Right ventricle myocardium superior (tissue), 1 donor: Measurements from ENCODE around the gene BRSK1. TPM values are rescaled to one million over a fixed set of nuclear protein-coding genes. Genes with fewer than 3 reads are reported as not detected.
A peak's percentile ranks its signal among the peaks of the same experiment; 100 is the strongest.

Experiments
- ATAC-seq: fragments of 200-7000 bp; cut with Tn5 transposase; one replicate; pipeline ENCODE4 v1.9.1; 2020; ENCODE audit warnings: mild to moderate bottlenecking; ENCODE audit not compliant: poor library complexity
- DNase-seq: peaks from one replicate; pipeline ENCODE4 v3.0.0-alpha.2; 2020
- intact Hi-C: fragments of 100-400 bp; cut with DNase I; formaldehyde crosslinking; loops from one replicate; pipeline ENCODE4 v1.11.2; 2022
- total RNA-seq: library from RNA; stranded (reverse); fragmentation: NEBNext Ultra II Directional; extraction: Animal tissue kit (Norgen Biotek cat#: 25700); gene quantifications from one replicate; pipeline ENCODE4 v1.2.1, GENCODE V29; 2021
- donor health status: DM: no; HTN: yes; CAD: no; lungs with severe emphysema.

The BRSK1 gene
- total RNA-seq, 1 donor from 2014 or later, result 1.6 TPM

DNA sequence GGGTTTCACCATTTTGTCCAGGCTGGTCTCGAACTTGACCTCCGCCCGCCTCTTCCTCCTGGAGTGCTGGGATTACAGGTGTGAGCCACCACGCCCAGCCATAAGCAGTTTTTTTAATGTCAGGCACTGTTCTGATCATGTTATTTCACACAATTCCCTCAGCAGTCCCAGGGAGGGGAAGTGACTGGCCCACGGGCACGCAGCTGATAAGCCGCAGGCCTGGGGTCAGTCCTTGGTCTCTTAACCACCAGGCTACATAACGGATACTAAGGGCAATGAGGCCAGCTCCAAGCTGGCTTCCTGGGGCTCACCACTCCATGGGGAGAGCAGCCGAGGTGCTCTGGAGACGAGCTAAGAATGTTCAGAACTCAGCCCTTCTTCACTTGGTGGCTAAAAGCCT lies 13.5 kb downstream of the BRSK1 start:
- ATAC-seq (no peak), DNase-seq (no peak)
- intact Hi-C loops, result no loop called here

DNA sequence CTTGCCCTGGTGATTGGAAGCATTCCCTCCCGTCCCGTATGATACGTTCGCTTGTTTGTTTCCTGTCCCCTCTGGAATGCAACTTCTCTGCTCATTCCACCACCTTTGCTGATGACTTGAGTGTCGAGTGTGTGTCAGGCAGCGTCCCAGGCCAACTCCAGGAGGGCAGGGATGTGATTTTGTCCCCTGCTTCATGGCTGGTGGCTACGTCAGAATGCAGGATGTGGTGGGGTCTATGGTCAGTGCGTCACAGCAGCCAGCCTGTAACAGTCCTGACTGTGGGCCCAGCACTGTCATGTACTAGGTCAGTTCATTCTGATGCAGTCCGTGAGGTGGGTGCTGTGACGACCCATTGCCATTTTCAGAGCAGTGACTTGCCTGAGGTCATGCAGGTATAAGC lies 16.2 kb downstream of the BRSK1 start:
- intact Hi-C loops, result loop anchor here (5.0 kb wide), 1 partner anchor 82 kb away; the partner anchor contains the start of gene TMEM238
- no peak for ATAC-seq
- DNase-seq, result no peak

DNA sequence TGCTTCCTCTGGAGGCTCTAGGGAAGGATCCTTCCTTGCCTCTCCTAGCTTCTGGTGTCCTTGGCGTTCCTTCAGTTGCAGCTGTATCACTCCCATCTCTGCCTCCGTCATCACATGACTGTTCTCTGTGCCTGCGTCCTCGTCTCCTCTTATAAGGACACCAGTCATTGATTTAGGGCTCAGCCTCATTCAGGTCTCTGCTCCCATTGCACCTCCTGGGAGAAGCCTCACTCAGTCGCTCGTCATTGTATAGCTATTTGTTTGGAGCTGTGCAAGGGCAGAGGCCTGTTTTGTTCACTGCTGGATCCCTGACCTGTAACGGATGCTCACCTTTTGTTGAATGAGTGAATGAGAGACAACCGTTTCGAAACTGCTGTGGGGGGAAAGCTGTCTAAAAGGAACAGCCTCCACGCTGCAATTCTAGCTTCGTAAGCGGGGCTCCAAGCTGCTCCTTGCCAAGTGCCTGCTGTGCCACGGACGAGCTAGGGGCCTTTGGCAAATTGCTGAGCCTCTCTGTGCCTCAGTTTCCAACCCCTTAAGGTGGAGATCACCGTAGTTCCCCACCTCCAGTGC lies 17.2 kb downstream of the BRSK1 start:
- DNase-seq, result no peak
- intact Hi-C loops, result loop anchor here (5.0 kb wide), 1 partner anchor 81 kb away; the partner anchor contains the start of gene TMEM238
- no peak for ATAC-seq

DNA sequence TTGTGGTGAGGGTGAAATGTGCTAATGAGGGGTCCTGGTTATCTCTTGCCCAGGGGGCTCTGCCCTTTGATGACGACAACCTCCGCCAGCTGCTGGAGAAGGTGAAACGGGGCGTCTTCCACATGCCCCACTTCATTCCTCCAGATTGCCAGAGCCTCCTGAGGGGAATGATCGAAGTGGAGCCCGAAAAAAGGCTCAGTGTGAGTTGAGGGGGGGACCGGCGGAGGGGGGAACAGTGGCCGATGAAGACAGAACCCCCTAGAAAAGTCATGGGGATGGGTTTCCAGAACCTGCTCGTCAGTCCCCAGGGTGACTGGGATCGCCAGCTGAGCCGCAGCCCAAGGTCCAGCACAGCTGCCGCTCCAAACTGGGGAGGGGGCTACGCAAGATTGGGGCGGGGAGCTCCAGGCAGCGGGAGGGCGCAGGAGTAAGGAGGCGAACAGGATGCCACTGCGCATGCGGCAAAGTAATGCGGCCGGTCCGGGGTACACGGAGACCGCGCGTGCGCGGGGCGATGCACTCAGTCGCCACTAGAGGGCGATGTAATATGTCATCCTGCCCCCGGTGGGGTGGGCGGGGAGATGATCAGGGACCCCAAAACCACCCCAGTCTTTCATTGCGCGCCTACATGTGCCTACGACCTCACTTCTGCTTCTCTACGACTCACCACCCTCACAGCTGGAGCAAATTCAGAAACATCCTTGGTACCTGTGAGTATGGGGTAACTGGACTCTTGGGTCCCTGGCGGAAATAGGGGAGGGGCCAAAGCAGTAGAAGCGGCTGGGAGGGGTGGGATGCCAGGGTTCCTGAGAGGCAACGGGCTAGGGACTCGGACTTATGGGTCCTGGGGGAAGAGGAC lies 17.9 kb downstream of the BRSK1 start:
- DNase-seq (peak; percentile 93), ATAC-seq (peak; percentile 89)
- intact Hi-C loops, result loop anchor here (5.0 kb wide), 1 partner anchor 81 kb away; the partner anchor contains the start of gene TMEM238

DNA sequence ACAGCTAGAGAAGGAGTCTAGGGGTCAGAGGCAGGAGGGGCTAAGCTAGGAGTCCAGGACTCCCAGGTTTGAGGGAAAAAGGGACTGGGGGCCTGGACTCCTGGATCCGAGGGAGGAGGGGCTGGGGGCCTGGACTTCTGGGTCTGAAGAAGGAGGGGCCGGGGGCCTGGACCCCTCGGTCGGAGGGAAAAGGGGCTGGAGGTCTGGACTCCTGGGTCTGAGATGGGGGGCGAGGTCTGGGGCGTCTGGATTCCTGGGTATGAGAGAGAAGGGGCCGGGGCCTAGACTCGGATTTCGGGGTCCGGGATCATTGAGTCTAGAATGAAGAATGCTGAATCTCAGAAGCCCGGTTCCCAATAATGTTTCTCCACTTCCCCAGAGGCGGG lies 18.5 kb downstream of the BRSK1 start:
- intact Hi-C loops, result loop anchor here (5.0 kb wide), 1 partner anchor 80 kb away; the partner anchor contains the start of gene TMEM238
- no peak for ATAC-seq

DNA sequence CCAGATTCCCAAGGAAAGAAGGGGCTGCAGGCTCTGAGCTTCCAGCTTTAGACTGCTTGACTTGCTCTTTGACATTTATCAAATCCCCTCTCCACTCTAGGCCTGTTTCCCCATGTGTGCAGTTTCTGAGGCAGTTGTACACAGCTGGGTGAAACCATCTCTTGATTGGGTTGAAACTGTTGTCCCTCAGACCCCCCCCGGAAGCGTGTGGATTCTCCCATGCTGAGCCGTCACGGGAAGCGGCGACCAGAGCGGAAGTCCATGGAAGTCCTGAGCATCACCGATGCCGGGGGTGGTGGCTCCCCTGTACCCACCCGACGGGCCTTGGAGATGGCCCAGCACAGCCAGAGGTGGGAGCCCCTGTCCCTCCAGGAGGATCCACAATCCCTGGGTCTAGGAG lies 19.7 kb downstream of the BRSK1 start:
- ATAC-seq (no peak), DNase-seq (no peak)
- intact Hi-C loops, result loop anchor here (5.0 kb wide), 1 partner anchor 79 kb away; the partner anchor contains the start of gene TMEM238

More for the DNA sequence above, 18.5 kb downstream of the BRSK1 start:
- DNase-seq, result no peak

DNA sequence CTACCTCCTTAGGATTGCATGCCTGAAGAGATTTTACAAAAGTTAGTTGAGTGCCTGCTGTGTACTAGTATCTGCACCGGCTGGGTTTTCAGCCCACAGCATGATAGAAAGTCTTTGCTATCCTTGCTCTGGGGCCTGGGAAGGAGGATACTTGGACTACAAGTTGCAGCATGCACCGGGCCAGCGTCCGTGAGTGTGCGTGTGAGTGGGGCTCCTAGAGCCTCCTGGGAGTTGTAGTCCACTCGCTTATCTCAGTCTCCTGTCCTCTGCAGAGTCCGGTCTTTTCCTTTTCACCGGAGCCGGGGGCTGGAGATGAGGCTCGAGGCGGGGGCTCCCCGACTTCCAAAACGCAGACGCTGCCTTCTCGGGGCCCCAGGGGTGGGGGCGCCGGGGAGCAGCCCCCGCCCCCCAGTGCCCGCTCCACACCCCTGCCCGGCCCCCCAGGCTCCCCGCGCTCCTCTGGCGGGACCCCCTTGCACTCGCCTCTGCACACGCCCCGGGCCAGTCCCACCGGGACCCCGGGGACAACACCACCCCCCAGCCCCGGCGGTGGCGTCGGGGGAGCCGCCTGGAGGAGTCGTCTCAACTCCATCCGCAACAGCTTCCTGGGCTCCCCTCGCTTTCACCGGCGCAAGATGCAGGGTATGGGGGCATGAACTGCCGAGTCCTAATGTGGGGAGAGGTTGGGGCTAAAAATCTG lies 20.6 kb downstream of the BRSK1 start:
- ATAC-seq (peak; percentile 33), DNase-seq (no peak)
- intact Hi-C loops, result loop anchor here (5.0 kb wide), 1 partner anchor 78 kb away; the partner anchor contains the start of gene TMEM238

DNA sequence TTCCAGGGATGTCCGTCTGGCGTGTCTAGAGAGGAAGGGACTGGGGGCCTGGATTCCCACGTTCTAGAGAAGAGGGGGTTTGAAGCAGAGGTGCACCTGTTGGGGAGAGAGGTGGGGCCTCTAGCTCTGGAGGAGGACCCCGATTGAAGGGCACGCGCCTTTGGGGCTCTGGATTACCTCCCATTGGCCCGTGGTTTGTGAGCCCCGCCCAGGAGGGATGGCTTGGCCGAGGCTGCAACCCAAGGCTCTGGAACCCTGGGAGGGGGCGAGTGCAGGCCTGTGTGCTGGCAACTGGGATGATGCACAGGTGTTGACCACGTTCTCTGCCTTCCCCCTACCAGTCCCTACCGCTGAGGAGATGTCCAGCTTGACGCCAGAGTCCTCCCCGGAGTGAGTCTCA lies 21.2 kb downstream of the BRSK1 start:
- intact Hi-C loops, result loop anchor here (5.0 kb wide), 1 partner anchor 77 kb away; the partner anchor contains the start of gene TMEM238
- DNase-seq (no peak), ATAC-seq (no peak)

DNA sequence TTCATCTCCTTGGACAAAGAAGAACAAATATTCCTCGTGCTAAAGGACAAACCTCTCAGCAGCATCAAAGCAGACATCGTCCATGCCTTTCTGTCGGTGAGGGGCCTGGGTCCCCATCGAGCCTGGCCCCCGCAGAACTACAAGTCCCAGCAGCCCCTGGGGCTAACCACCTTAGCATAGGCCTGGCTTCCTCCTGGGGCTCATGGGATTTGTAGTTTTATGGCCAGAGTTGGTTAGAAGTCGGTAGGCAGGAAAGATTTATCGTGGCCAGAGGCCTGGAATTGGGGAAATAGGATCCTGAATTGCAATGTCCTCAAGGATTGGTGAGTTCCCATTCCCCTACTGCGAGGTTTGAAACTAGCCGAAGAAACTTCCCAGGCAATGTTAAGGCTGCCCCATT lies 21.7 kb downstream of the BRSK1 start:
- intact Hi-C loops, result no loop called here
- DNase-seq (no peak), ATAC-seq (peak; percentile 67)

DNA sequence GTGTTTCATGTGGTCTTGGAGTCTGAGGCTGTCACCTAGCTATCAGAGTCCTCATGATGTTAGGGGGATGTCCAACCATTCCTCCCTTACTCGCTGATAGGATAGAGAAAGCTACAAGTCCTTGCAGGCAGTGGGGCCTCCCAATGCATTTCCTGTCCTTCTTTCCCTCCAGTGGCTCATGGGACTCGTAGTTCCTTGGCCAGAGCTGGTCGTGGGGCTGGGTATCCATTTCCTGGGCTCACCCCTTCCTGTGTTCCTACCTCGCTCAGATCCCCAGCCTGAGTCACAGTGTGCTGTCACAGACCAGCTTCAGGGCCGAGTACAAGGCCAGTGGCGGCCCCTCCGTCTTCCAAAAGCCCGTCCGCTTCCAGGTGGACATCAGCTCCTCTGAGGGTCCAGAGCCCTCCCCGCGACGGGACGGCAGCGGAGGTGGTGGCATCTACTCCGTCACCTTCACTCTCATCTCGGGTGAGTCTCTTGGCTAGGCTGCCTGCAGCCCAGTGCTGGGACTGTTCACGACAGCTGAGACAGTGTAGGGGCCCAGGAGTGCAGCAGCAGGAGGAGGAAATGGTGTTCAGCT lies 22.3 kb downstream of the BRSK1 start:
- no peak for ATAC-seq
- no peak for DNase-seq
- intact Hi-C loops, result no loop called here

DNA sequence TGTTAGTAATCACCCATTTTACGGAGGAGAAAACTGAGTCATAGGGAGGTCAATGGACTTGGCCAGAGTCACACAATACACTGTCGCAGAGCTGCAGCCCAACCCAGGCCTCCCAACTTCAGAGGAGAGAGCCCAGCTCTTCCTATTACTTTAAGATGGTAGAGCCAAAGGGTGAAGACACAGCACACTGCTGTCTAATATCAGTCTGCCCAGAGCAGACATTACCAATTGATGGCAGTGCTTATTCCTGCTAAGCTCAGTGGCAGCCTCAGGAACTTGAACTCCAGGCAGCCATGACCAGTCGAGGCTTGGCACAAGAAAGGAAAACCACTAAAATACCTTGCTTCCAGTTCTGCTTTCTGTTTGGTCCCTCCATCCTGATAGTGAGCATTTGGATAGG lies 22.9 kb downstream of the BRSK1 start:
- ATAC-seq, result no peak

DNA sequence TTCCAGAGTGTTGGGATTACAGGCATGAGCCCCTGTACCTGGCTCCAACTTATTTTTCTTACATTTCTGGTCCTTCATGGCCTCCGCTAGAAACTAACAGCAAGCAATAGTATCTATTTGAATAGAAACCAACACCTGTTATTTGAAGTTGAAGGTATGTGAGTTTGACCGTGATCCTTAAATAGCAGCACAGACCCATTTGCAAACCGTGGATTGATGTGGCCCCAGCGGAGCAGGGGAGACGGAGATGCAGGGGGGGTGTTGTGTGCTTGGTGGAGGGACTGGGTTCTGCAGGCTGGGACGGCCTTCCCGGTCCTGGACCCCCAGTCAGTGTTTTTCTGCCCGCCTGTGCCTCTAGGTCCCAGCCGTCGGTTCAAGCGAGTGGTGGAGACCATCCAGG lies 24.5 kb downstream of the BRSK1 start:
- ATAC-seq (no peak), DNase-seq (no peak)
- intact Hi-C loops, result no loop called here

More for the DNA sequence above, 22.9 kb downstream of the BRSK1 start:
- no peak for DNase-seq
- intact Hi-C loops, result no loop called here

DNA sequence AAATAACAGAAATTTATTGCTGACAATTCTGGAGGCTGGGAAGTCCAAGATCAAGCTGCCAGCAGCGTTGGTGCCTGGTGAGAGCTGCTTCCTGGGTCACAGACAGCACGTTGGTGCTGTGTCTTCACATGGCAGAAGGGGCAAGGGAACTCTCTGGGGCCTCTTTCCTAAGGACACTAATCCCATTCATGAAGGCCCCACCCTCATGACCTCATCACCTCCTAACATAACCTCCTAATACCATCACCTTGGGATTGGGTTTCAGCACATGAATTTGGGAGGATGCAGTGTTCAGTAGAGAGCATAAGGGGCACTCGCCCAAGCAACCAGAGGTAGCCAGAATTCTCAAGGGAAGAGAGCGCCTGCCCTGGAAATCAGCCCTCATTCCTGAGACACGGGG lies 25.7 kb downstream of the BRSK1 start:
- intact Hi-C loops, result no loop called here
- no peak for ATAC-seq

DNA sequence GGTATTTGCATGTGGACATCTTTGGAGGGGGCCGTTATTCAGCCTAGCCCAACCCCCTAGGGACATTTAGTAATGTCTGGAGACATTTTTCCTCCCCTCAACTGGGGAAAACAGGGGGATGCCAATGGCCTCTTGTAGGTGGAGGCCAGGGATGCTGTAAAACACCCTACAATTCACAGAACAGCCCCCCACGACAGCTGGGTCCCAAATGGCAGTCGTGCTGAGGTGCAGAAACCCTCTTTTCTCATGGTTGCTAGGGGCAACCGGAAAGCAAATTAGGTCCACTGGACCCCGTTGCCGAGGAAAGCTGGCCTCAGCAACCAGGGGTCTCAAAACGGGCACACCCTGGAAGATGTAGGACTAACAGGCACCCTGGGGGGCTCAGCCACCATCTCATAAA lies 26.7 kb downstream of the BRSK1 start:
- ATAC-seq, result no peak
- intact Hi-C loops, result no loop called here
- DNase-seq, result no peak

More for the DNA sequence above, 25.7 kb downstream of the BRSK1 start:
- DNase-seq, result no peak

DNA sequence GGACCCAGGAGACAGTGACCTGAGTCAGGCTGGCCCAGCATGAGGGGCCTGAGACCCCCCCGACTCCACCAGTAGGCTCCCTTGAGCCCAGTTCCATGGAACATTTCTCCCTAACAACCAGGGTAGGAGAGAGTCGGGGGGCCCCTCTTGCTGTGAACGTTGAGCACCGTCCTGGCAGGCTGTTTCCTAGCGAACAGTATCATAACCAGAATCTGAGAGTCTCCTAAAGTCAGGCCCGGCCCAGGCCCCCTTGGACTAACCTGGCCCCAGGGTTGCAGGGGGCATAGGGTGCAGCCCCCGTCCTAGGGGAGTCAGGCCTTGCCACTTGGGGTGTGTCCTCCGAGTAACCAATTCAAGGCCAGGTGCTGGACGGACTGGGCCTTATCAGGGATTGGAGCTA lies 27.6 kb downstream of the BRSK1 start:
- ATAC-seq (no peak), DNase-seq (no peak)
- intact Hi-C loops, result no loop called here

DNA sequence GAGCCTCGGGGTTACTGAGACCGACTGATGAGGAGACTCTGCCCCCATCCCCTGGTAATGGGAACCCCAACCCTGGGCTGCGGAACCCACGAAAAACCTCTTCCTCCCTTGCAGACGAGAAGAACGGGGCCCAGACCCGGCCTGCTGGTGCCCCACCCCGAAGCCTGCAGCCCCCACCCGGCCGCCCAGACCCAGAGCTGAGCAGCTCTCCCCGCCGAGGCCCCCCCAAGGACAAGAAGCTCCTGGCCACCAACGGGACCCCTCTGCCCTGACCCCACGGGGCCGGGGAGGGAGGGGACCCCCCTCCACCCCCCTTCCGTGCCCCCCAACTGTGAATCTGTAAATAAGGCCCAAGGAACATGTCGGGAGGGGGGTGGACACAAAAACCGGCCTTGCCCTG lies 28.0 kb downstream of the BRSK1 start:
- intact Hi-C loops, result no loop called here
- ATAC-seq, result no peak

DNA sequence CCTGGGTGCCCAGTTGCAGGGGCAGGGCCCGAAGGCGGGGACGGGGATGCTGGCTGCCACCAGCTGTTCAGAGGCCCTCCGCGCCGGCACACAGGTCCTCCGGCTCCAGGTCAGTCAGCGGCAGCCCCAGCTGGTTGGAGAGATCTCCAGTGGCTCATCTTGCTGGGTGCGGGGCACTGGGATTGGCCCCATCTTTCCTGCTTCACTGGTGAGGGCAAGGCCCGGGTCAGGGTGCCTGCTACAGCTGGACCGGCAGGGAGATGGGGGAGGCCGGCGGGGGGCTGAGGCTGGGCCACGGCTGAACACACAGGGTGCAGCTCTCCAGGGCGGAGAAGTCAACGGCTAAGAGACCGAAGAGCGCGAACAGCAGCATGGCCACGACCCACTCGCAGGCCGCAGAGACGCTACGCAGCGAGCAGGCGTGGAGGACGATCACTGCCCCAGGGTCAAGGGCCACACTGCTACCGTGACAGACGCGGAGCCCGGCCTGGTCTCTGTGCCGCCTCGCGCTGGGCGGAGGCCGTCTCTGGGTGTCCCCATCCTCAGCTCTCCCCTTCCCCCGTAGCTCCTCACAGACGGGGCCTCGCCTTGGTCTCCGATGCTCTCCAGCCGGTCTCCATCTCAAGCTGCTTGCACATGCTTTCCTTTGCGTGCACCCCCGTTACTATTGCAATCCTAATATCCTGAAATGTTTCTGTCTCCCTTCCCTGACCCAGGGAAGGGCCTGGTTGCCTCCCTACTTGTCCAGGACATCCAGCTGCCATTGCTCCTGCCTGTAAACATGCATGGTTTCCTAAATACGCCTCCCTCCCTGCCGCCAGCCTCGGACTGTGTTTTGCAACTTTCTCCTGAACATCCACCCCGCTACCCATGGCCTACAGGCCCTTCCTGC lies 29.1 kb downstream of the BRSK1 start:
- ATAC-seq (no peak), DNase-seq (no peak)
- intact Hi-C loops, result no loop called here

More for the DNA sequence above, 28.0 kb downstream of the BRSK1 start:
- no peak for DNase-seq

DNA sequence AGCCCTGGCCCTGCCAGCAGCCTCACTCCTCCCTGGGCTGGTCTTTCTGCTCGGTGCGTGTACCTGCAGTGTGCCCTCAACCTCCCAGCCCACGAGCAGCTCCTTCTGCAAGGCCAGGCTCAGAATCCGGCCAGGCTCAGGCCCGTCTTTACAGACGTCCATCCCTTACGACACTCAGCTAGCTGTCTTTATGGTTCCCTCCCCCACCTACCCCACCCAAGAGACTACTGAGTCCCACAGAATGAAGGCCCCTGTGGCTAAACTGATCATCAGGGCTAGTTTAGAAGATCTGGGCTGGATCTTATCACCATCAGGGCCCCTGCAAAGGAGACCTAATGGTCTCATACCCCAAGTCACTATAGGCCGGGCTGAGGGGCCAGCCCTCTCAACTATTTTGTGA lies 30.6 kb downstream of the BRSK1 start:
- DNase-seq, result no peak
- no peak for ATAC-seq
- intact Hi-C loops, result no loop called here
